ENCODE data around the gene ERP44.

The ERP44 gene

DNA sequence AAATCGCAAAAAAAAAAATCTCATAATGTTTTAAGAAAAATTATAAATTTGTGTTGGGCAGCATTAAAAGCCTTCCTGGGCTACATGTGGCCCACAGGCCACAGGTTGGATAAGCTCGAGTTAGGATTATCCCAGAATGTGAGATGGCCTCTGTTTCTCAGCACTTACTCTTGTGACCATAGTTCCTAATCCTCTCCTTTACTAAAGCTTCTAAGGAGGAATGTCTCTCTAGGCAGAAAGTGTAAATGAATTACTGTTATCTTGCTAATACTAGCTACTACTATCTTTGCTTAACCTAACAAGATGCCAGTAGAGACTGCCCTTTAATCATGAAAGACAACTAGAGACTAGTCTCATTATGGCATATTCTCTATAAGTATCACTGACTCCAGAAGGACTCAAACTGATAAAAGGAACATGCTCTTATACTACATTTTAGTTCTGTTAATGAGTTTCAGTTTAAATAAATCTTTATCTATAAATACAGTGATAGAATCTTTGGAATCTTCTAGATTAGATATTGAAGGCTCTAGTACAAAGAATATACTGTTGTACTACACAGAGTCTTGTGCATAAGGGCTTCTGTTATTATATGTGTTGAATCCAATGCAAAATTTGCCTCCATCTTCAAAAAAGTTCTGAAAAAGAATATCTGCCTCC lies 14.0 kb upstream of the ERP44 start:
- TF ChIP-seq, protein P1, sequence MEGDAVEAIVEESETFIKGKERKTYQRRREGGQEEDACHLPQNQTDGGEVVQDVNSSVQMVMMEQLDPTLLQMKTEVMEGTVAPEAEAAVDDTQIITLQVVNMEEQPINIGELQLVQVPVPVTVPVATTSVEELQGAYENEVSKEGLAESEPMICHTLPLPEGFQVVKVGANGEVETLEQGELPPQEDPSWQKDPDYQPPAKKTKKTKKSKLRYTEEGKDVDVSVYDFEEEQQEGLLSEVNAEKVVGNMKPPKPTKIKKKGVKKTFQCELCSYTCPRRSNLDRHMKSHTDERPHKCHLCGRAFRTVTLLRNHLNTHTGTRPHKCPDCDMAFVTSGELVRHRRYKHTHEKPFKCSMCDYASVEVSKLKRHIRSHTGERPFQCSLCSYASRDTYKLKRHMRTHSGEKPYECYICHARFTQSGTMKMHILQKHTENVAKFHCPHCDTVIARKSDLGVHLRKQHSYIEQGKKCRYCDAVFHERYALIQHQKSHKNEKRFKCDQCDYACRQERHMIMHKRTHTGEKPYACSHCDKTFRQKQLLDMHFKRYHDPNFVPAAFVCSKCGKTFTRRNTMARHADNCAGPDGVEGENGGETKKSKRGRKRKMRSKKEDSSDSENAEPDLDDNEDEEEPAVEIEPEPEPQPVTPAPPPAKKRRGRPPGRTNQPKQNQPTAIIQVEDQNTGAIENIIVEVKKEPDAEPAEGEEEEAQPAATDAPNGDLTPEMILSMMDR (IDR thresholded peaks at IDR 0.05; ENCODE audit: insufficient read depth, low read depth, low read length, missing control alignments), result no peak
- no peak overlapping the region for H3K4me3 ChIP-seq (ENCODE audit: low read length)
- DNase-seq (ENCODE audit: low read depth), result no peak

DNA sequence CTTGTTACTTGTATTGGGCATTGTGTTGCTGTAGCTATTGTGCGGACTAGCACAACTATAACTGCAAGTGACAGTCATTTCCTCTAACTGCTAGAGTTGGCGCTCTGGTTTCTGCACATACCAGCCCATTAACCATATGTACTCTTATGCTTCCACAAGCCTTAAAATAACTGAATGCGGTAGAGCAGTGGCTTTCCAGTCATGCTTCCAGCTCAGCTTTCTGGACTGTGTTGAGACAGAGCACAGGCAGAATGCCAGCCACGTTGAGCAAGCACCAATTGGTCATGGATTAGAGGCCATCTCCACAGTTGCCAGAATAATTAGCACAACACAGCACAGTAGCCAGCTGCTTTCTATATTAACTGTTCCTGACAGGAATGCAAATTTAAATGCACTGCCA lies 12.4 kb upstream of the ERP44 start:
- peak; percentile 97 for DNase-seq (ENCODE audit: low read depth)
- no peak overlapping the region for H3K4me3 ChIP-seq (ENCODE audit: low read length)
- TF ChIP-seq, protein P1 (IDR thresholded peaks at IDR 0.05; ENCODE audit: insufficient read depth, low read depth, low read length, missing control alignments), result no peak

DNA sequence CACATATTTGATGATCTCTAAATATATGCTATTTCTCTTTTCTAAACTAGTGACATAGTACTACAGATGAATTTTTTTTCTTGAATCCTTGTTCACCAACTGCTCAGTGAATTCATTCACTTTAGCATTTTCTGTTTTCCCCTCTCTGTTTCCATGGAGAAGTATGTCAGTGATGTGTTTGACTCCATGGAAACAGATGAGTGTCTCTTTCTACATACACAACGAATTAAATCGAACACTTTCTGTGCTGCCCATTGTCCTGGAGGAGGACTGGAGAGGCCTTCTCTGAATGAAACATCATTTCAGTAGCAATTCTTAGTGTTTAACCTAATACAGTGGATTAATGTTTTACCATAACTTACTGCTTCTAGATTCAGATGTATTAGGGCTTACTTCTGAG lies 9.8 kb upstream of the ERP44 start:
- TF ChIP-seq, protein P1 (IDR thresholded peaks at IDR 0.05; ENCODE audit: insufficient read depth, low read depth, low read length, missing control alignments), result no peak
- no peak overlapping the region for H3K4me3 ChIP-seq (ENCODE audit: low read length)
- DNase-seq (ENCODE audit: low read depth), result no peak

DNA sequence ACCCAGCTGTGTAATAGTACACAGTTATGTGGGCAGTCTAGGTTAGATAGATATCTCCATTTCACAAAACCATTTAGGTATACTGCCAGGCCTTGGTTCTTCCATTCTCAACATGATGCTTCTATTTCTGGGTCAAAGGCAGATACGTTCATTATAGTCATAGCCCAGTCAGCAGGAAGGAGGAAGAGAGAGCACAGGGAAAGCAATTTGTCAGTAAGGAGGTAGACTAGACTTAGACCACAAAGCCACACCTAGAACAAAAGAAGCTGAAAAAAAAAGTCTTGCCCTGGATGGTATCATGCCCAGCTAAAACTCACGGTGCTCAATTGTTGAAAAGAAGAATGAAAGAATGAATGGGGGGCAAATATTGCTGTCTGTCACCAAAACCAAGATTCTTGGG lies 7.8 kb upstream of the ERP44 start:
- peak; percentile 67 for DNase-seq (ENCODE audit: low read depth)
- TF ChIP-seq, protein P1 (IDR thresholded peaks at IDR 0.05; ENCODE audit: insufficient read depth, low read depth, low read length, missing control alignments), result no peak
- no peak overlapping the region for H3K4me3 ChIP-seq (ENCODE audit: low read length)

DNA sequence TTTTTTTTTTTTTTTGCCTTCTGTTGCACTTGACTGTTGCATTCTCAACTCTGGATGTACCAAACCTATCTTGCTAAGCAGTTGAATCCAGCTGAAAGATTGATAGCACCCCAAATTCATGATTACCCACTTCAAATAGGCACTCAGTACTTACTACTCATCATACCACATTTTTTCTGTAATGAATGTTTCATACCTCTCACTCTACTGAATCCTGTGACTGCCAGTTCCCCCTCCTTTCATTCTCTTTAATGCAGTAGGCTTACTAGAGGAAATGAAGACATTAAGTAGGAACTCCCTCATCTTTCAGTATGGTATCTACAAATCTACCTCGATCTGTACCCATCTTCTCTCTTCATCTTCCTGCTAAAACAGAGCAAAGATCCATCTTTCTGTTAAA lies 7.1 kb upstream of the ERP44 start:
- no peak for DNase-seq (ENCODE audit: low read depth)
- TF ChIP-seq, protein P1 (IDR thresholded peaks at IDR 0.05; ENCODE audit: insufficient read depth, low read depth, low read length, missing control alignments), result no peak
- no peak overlapping the region for H3K4me3 ChIP-seq (ENCODE audit: low read length)

DNA sequence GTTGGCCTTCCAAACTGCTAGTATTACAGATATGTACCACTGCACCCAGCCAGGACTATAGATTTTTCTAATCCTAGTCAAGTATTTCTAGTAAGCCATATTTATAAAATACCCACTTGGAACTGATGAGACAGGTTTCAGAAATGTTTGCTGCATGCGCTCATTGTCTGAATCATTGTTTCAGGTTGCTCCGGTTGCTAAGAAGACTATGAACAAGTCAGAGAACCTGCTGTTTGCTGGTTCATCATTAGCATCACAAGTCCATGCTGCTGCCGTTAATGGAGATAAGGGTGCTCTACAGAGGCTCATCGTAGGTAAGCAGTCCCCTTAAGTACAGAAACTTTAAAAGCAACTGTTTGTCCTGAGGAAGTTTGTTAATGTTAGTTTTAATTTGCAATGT lies 5.5 kb upstream of the ERP44 start:
- TF ChIP-seq, protein P1 (IDR thresholded peaks at IDR 0.05; ENCODE audit: insufficient read depth, low read depth, low read length, missing control alignments), result no peak
- H3K4me3 ChIP-seq (ENCODE audit: low read length), result no peak overlapping the region
- DNase-seq (ENCODE audit: low read depth), result peak; percentile 96

DNA sequence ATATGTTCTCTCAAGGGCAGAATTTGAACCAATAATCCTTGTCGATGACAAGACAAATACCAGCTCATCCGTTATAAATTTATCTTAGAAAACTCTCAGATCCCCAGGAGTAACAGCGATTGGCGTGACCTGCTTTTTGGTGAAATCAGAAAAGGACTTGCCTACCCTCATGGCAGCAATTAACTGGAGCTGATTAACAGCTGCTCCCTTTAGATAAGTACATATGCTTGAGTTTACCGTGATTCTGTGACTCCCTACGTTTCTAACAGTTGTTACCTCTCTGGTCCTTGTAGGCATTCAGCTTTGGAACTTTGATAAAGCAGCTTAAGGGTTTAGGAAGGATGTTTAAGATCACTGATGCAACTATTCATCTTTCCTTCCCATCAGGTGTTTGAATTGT lies 2.8 kb upstream of the ERP44 start:
- no peak for DNase-seq (ENCODE audit: low read depth)
- TF ChIP-seq, protein P1 (IDR thresholded peaks at IDR 0.05; ENCODE audit: insufficient read depth, low read depth, low read length, missing control alignments), result no peak
- no peak overlapping the region for H3K4me3 ChIP-seq (ENCODE audit: low read length)
